Activated CD8-positive, alpha-beta T cell treated with anti-CD3 and anti-CD28 coated beads for 36 hours (primary cell): ENCODE results near the gene ACTR2. TPM values are rescaled to one million over a fixed set of nuclear protein-coding genes. Genes with fewer than 3 reads are reported as not detected.
"Not testable (repeated sequence)": the region's sequence is repeated elsewhere in the genome, so short reads cannot be mapped to it uniquely, and the experiment has no call there.

Experiments
- ATAC-seq: fragments of 200-7000 bp; cut with Tn5 transposase; one replicate; pipeline ENCODE4 v1.10.0; 2021; ENCODE audit warnings: mild to moderate bottlenecking, moderate library complexity
- CTCF ChIA-PET: fragments of 350-600 bp; sonication (Branson Sonifier 250); formaldehyde crosslinking; loops from one replicate; lab custom pipeline; 2021; ENCODE audit warnings: antibody characterized with exemption; lab: Charles Lee
- POLR2A ChIA-PET: fragments of 350-600 bp; sonication (Branson Sonifier 250); formaldehyde crosslinking; loops from one replicate; lab custom pipeline; 2021; ENCODE audit warnings: antibody characterized with exemption; lab: Charles Lee
- DNase-seq: peaks from one replicate; pipeline ENCODE4 v3.0.0-alpha.2; 2020
- H3K27ac Mint-ChIP-seq: one replicate; pipeline ENCODE4 v1.8.0; 2021; ENCODE audit warnings: mild to moderate bottlenecking, mixed read lengths
- H3K27me3 Mint-ChIP-seq: one replicate; pipeline ENCODE4 v1.8.0; 2021; ENCODE audit warnings: mixed read lengths
- H3K36me3 Mint-ChIP-seq: one replicate; pipeline ENCODE4 v1.8.0; 2021; ENCODE audit warnings: low read depth, mixed read lengths
- H3K4me1 Mint-ChIP-seq: one replicate; pipeline ENCODE4 v1.8.0; 2021; ENCODE audit warnings: low read depth, mixed read lengths
- H3K4me3 Mint-ChIP-seq: one replicate; pipeline ENCODE4 v1.8.0; 2021; ENCODE audit warnings: mild to moderate bottlenecking, moderate library complexity, mixed read lengths
- H3K9me3 Mint-ChIP-seq: one replicate; pipeline ENCODE4 v1.8.0; 2021; ENCODE audit warnings: mixed read lengths
- CTCF ChIP-seq: fragments of 200-600 bp; IDR thresholded peaks from one replicate; pipeline ENCODE4 v1.8.0; 2022; ENCODE audit warnings: antibody characterized with exemption, mild to moderate bottlenecking
- intact Hi-C: fragments of 100-400 bp; cut with micrococcal nuclease; formaldehyde crosslinking; loops from one replicate; pipeline ENCODE4 v1.10.0; 2022
- total RNA-seq, 2 experiments: library from RNA; stranded (reverse); gene quantifications; one replicate each; pipeline ENCODE4 v1.2.3, GENCODE V29; 2021

The ACTR2 gene
- total RNA-seq, 2 experiments from 2014 or later, result 331 to 341 TPM

- H3K4me1 Mint-ChIP-seq, result peaks cover 17% of the 10 kb centered on the region
- no peak for TF ChIP-seq CTCF
- ChIA-PET POLR2A (no interaction called here), CTCF (interaction anchor here (0.8 kb wide), 1 partner anchor 12 kb away, joined by 3 read pairs; no protein-coding TSS in a partner anchor)
- ATAC-seq (no peak), DNase-seq (no peak)
- H3K27me3 Mint-ChIP-seq, result no peaks in the 10 kb centered on the region
- no peak overlapping the region for H3K27ac Mint-ChIP-seq
- H3K9me3 Mint-ChIP-seq, result no peaks in the 10 kb centered on the region
- H3K36me3 Mint-ChIP-seq, result peaks cover 32% of the 10 kb centered on the region
- intact Hi-C loops, result no loop called here
- no peak overlapping the region for H3K4me3 Mint-ChIP-seq
Measured at GRCh38 chr2:65252640-65253039, 25.0 kb downstream of the ACTR2 start.

- no peak for TF ChIP-seq CTCF
- Mint-ChIP-seq H3K4me1 (peaks cover 17% of the 10 kb centered on the region), H3K4me3 (no peak overlapping the region), H3K9me3 (no peaks in the 10 kb centered on the region), H3K27ac (no peak overlapping the region), H3K27me3 (no peaks in the 10 kb centered on the region), H3K36me3 (peaks cover 27% of the 10 kb centered on the region)
- no peak for DNase-seq
- CTCF ChIA-PET, result interaction anchor here (0.7 kb wide), 1 partner anchor 21 kb away, joined by 3 read pairs; no protein-coding TSS in a partner anchor
- ATAC-seq, result no peak
- intact Hi-C loops, result no loop called here
- POLR2A ChIA-PET, result no interaction called here
Measured at GRCh38 chr2:65255356-65255755, 27.7 kb downstream of the ACTR2 start.

- no peak for ATAC-seq
- no peaks in the 10 kb centered on the region for H3K27me3 Mint-ChIP-seq
- no peak for DNase-seq
- H3K9me3 Mint-ChIP-seq, result no peaks in the 10 kb centered on the region
- no peak overlapping the region for H3K4me3 Mint-ChIP-seq
- no peak overlapping the region for H3K27ac Mint-ChIP-seq
- ChIA-PET POLR2A (no interaction called here), CTCF (interaction anchor here (0.9 to 1.7 kb wide), 2 partner anchors 17 to 64 kb away, joined by 3 to 4 read pairs; no protein-coding TSS in a partner anchor)
- H3K36me3 Mint-ChIP-seq, result peaks cover 26% of the 10 kb centered on the region
- no peak for TF ChIP-seq CTCF
- H3K4me1 Mint-ChIP-seq, result peaks cover 17% of the 10 kb centered on the region
- intact Hi-C loops, result no loop called here
Measured at GRCh38 chr2:65256054-65256453, 28.4 kb downstream of the ACTR2 start.

DNA sequence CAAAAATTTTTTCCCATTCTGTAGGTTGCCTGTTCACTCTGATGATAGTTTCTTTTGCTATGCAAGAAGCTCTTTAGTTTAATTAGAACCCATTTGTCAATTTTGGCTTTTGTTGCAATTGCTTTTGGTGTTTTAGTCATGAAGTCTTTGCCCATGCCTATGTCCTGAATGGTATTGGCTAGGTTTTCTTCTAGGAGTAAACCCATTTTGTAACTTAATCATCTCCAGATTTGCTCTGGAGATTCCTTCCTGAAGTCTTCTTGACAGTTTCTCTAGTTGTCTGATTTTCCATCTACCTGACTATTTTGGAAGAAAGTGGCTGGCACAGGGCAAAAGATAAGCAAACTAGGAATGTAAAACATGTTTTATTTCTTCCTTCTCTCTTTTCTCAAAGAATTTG lies 30.2 kb downstream of the ACTR2 start:
- ATAC-seq, H3K9me3 Mint-ChIP-seq, DNase-seq, H3K4me3 Mint-ChIP-seq, intact Hi-C loops, POLR2A ChIA-PET, H3K27me3 Mint-ChIP-seq: not testable (repeated sequence)
- Mint-ChIP-seq H3K27ac (peak overlapping the region; percentile 57), H3K4me1 (peaks cover 13% of the 10 kb centered on the region), H3K36me3 (peaks cover 26% of the 10 kb centered on the region)
- CTCF ChIA-PET, result interaction anchor here (1.1 kb wide), 1 partner anchor 316 kb away, joined by 3 read pairs; no protein-coding TSS in a partner anchor

GRCh38 chr2:65261676-65262075 lies 34.0 kb downstream of the ACTR2 start:
- H3K4me1 Mint-ChIP-seq, result peaks cover 30% of the 10 kb centered on the region
- ChIA-PET CTCF (no interaction called here), POLR2A (interaction anchor here (0.6 kb wide), 1 partner anchor 10 kb away, joined by 3 read pairs; no protein-coding TSS in a partner anchor)
- DNase-seq (no peak), ATAC-seq (no peak)
- no peak overlapping the region for H3K4me3 Mint-ChIP-seq
- peaks cover 35% of the 10 kb centered on the region for H3K36me3 Mint-ChIP-seq
- no peaks in the 10 kb centered on the region for H3K9me3 Mint-ChIP-seq
- intact Hi-C loops, result no loop called here
- no peak for TF ChIP-seq CTCF
- no peak overlapping the region for H3K27ac Mint-ChIP-seq
- no peaks in the 10 kb centered on the region for H3K27me3 Mint-ChIP-seq
